ENCODE measurements around the gene KCNE3.

The KCNE3 gene

GRCh38 chr11:74444173-74444826, 23.0 kb downstream of the KCNE3 start:
- DNase-seq (ENCODE audit: low read depth) = no peak
- TF ChIP-seq CTCF (IDR thresholded peaks at IDR 0.05; ENCODE audit: control insufficient read depth, extremely low read depth, insufficient read depth) = no peak

GRCh38 chr11:74443071-74443864, 24.1 kb downstream of the KCNE3 start:
- H3K4me3 ChIP-seq (ENCODE audit: low read depth, low read length) = no peak overlapping the region
- peak; percentile 89 for DNase-seq (ENCODE audit: low read depth)
- TF ChIP-seq CTCF (IDR thresholded peaks at IDR 0.05; ENCODE audit: control insufficient read depth, extremely low read depth, insufficient read depth) = peak; percentile 90

More at GRCh38 chr11:74444173-74444826, 23.0 kb downstream of the KCNE3 start:
- no peak overlapping the region for H3K4me3 ChIP-seq (ENCODE audit: low read depth, low read length)

GRCh38 chr11:74442636-74443035, 24.7 kb downstream of the KCNE3 start:
- H3K4me3 ChIP-seq (ENCODE audit: low read depth, low read length) = no peak overlapping the region
- TF ChIP-seq CTCF (IDR thresholded peaks at IDR 0.05; ENCODE audit: control insufficient read depth, extremely low read depth, insufficient read depth) = no peak
- no peak for DNase-seq (ENCODE audit: low read depth)

- no peak for TF ChIP-seq CTCF (IDR thresholded peaks at IDR 0.05; ENCODE audit: control insufficient read depth, extremely low read depth, insufficient read depth)
- H3K4me3 ChIP-seq (ENCODE audit: low read depth, low read length) = no peak overlapping the region
- DNase-seq (ENCODE audit: low read depth) = no peak
Measured at GRCh38 chr11:74438681-74439080, 28.7 kb downstream of the KCNE3 start.

- no peak for TF ChIP-seq CTCF (IDR thresholded peaks at IDR 0.05; ENCODE audit: control insufficient read depth, extremely low read depth, insufficient read depth)
- DNase-seq (ENCODE audit: low read depth) = no peak
- no peak overlapping the region for H3K4me3 ChIP-seq (ENCODE audit: low read depth, low read length)
Measured at GRCh38 chr11:74437441-74438042, 29.8 kb downstream of the KCNE3 start.

GRCh38 chr11:74434528-74434927, 32.8 kb downstream of the KCNE3 start:
- DNase-seq (ENCODE audit: low read depth) = no peak
- H3K4me3 ChIP-seq (ENCODE audit: low read depth, low read length) = no peak overlapping the region
- no peak for TF ChIP-seq CTCF (IDR thresholded peaks at IDR 0.05; ENCODE audit: control insufficient read depth, extremely low read depth, insufficient read depth)

Data from LNCaP clone FGC (cell line).